GM19238 (cell line): ENCODE measurements around the gene ANO4.
"Not testable (repeated sequence)": the region's sequence is repeated elsewhere in the genome, so short reads cannot be mapped to it uniquely, and the experiment has no call there.

ENCODE experiments used
- DNase-seq: peaks from one replicate; pipeline ENCODE4 v3.0.0; 2011; ENCODE audit warnings: low spot score; ENCODE audit not compliant: insufficient read length

Gene ANO4

DNA sequence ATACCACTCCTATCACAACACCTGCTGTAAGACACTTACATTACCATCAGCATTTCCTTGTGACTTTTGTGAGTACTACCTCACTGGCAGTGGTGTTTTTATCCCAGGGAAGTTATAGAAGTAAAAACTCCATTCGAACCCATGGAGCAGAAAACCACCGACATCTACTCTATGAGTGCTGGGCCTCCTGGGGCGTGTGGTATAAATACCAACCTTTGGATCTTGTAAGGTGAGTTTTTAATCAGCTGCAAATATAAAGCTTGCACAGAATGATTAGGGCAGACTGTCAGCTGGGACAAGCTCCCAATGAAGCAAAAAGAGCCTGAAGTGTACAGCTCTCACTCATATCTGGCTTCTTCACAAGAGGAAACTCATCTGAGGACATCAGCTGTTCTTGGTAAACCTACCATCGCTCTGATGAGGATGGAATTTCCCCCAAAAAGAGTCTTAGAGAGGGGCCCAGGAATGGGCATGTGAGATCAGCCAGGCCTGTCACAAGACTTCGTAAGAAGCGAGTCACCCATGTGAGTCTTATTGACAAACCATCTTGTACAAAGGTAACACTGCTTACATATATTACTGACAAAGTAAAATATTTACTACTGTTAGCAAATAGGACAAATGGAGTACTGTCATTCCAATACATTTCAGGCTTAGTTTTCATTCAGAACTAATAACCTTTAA is 245.4 kb downstream of the ANO4 start:
- no peak for DNase-seq

DNA sequence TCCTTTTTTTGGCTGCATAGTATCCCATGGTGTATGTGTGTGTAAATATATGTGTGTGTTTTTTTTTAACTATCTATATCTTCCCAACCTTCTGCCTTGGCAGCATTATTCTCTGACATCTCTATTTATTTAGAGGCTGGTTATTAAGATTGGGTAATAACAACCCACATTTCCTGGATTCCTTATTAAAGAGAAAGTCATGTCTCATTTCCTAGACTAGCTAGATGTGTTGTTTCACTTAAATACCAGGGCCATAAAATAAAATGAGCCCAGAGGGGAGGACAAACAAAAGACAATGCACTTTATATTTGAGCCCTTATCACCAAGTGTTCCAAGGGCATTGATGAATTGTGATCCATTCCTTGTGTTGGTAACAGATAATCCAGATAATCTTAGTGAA is 246.4 kb downstream of the ANO4 start:
- DNase-seq, result no peak

- no peak for DNase-seq
These were observed 247.6 kb downstream of the ANO4 start for GRCh38 chr12:101042211-101042610.

DNA sequence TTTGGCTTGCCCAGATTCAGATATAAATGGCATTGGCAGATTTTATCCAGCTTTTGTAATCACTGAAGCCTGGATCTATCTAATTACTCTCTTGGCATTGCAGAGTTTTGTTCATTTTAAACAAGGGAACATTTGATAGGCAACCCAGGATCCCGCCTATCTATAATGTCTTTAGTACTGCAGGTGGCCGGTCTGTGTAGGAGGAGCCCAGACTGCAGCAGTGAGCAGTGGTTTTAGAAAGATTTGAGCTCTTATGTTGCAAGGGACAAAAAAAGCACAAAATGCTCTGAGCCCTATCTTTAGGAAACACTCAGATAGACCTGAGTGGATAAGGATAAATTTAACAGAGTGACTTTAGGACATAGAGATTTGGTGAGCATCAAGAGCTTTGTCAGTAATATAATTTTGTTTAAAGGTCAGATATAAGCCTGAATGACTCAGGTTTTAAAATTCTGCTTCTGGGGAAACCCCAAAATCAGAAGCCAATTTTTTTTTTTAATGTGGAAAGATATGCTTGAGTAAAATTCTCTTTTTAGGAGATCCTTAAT is 250.0 kb downstream of the ANO4 start:
- DNase-seq, result no peak

- no peak for DNase-seq
These were observed 251.2 kb downstream of the ANO4 start for GRCh38 chr12:101045486-101046464.

- no peak for DNase-seq
These were observed 253.1 kb downstream of the ANO4 start for GRCh38 chr12:101047652-101048051.

DNA sequence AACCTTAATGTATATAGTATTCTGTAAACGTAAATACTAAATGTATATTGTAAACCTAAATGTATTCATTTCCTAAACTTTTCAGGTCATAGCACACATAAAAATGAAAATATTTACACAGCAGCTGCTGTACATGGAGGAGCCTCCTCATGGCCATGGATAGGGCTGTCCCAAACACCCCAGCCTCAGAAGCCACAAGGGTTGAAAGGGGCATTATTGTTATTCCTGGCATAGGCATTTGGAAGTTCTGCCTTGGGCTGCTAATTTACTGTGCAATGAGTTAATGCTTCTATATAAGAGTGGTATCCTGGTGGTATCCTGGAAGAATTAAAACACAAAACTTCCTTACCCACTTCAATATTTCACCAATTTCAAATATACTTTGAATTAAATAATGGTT is 256.1 kb downstream of the ANO4 start:
- DNase-seq, result no peak

- no peak for DNase-seq
These were observed 256.6 kb downstream of the ANO4 start for GRCh38 chr12:101051151-101051550.

- no peak for DNase-seq
These were observed 257.4 kb downstream of the ANO4 start for GRCh38 chr12:101051901-101052550.

GRCh38 chr12:101053203-101053602 is 258.6 kb downstream of the ANO4 start:
- DNase-seq, result no peak

GRCh38 chr12:101055940-101056339 is 261.4 kb downstream of the ANO4 start:
- DNase-seq, result no peak

- DNase-seq, result not testable (repeated sequence)
These were observed 267.9 kb downstream of the ANO4 start for GRCh38 chr12:101062508-101062907.

- DNase-seq, result no peak
These were observed 270.1 kb downstream of the ANO4 start for GRCh38 chr12:101064721-101065120.

GRCh38 chr12:101066489-101066888 is 271.9 kb downstream of the ANO4 start:
- DNase-seq, result no peak

DNA sequence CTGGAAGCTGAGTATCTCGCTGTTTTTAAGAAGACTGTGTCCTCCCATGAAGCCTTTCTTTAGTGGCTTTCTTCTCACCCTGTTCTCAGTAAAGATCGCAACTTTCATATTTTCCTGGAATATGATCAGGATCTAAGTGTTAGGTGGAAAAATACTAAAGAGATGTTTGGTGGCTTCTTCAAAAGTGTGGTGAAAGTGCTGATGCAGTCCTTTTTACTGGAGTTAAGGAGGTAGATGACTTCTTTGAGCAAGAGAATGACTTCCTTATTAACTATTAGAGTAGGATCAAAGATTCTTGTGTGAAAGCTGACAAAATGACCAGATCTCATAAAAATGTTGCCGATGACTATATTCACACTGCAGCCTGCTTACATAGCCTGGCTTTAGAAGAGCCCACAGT is 273.8 kb downstream of the ANO4 start:
- DNase-seq, result no peak

- no peak for DNase-seq
These were observed 274.3 kb downstream of the ANO4 start for GRCh38 chr12:101068836-101069235.

DNA sequence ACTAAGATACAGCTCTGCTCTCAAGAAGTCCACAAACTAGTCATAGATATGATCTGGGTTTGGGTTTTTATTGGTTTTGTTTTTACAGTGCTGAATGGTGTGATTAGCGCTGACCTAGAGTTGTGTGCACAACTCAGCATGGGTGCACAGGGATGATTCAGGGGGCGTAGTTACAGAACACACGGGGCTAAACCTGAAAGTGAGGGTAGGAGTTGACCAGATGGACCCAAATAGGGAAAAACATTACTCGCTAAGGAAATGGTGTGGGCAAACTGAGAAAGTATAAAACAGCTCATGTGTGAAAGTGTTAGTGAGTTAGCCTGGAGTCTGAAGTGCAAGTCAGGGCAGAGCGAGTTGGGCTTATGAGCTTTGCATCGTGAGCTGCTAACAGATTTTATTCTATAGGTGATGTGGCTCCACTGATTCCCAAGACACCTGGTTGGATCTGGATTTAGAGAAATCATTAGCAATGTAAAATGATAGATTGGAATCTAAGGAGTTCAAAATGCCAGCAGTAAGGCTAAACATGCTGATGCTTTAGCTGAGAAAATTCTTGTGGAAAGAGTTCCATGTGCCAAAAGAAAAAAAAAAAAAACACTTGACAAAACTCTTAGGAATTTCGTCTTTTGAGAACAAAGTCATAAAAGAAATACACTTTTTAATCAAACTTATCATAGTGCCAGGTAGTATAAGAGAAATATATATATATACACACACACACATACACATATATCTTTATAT is 280.5 kb downstream of the ANO4 start:
- DNase-seq, result no peak

GRCh38 chr12:101076921-101077320 is 282.3 kb downstream of the ANO4 start:
- no peak for DNase-seq

- DNase-seq, result no peak
These were observed 283.4 kb downstream of the ANO4 start for GRCh38 chr12:101077791-101078528.

- no peak for DNase-seq
These were observed 284.1 kb downstream of the ANO4 start for GRCh38 chr12:101078536-101079285.
